ENCODE data around the gene ZBP1.

The ZBP1 gene

DNA sequence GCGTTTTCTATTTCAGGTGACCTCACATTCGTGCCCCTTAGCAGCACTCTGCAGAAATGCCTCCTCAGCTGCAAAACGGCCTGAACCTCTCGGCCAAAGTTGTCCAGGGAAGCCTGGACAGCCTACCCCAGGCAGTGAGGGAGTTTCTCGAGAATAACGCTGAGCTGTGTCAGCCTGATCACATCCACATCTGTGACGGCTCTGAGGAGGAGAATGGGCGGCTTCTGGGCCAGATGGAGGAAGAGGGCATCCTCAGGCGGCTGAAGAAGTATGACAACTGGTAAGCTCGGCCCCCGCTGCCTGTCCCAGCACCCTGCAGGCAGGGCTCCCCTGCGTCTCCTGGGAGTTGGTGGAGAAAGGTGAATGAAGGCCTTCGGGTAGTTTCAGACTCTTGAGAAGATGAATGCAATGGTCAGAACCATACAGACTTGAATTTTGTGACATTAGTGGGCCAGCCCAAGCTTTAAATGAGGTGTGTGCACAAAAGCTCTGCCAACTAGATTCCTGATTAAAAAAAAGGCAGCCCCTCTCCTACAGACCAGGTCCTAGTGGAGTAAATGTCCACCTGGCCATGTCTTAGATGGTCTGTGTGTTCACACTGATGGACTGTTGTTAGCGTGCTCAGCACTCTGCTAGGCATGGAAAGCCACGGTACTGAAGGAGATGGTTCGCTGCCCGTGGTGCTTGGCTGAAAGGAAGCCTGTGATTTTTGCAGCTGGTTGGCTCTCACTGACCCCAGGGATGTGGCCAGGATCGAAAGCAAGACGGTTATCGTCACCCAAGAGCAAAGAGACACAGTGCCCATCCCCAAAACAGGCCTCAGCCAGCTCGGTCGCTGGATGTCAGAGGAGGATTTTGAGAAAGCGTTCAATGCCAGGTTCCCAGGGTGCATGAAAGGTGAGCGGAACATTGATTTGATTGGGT is 58.6 kb downstream of the ZBP1 start:
- TF ChIP-seq CTCF (IDR thresholded peaks at IDR 0.05; ENCODE audit: low read depth, low read length) (no peak), EZH2phosphoT487 (IDR thresholded peaks at IDR 0.05; ENCODE audit: low read depth) (no peak)
- Histone ChIP-seq H3K4me3 (ENCODE audit: low read length) (no peak overlapping the region), H3K4me2 (ENCODE audit: low read length) (no peak overlapping the region), H2AFZ (ENCODE audit: low read depth, low read length) (no peak overlapping the region), H3K27me3 (ENCODE audit: low read depth, low read length) (peaks cover 86% of the 10 kb centered on the region), H3K9ac (ENCODE audit: low read length) (no peak overlapping the region), H3K79me2 (ENCODE audit: low read length) (no peaks in the 10 kb centered on the region), H3K27ac (ENCODE audit: low read length) (no peak overlapping the region), H3K36me3 (replicated peaks; ENCODE audit: low read depth, low read length) (no peaks in the 10 kb centered on the region), H3K9me3 (ENCODE audit: insufficient read depth, low read length) (no peaks in the 10 kb centered on the region), H4K20me1 (ENCODE audit: insufficient read depth, low read length) (no peaks in the 10 kb centered on the region), H3K4me1 (ENCODE audit: low read length) (no peaks in the 10 kb centered on the region)

DNA sequence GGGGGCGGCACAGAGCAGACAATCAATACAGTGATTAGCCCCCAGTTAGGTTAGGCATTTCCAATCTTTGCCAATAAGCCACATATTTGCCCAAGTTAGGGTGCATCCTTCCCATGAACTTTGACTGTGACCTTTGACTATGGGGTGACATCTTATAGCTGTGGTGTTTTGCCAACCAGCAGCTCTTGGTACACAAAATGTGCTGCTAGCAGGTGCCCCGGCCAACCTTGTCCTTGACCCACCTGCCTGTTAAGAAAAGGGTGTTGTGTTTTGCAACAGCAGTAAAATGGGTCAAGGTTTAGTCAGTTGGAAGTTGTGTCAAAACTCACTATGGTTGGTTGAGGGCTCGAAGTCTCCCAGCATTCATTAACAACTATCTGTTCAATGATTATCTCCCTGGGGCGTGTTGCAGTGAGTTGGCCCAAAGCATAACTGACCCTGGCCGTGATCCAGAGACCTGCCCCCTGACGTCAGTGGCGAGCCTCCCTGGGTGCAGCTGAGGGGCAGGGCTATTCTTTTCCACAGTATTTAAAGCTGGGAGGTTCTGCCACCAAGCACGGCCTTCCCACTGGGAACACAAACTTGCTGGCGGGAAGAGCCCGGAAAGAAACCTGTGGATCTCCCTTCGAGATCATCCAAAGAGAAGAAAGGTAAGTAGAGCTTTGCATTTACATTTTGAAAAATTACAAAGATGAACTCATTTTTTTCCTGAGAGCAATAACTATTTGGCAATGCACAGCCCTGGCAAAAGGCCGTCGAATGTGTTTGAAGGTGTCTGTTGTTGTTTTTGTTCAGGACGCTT is 59.5 kb downstream of the ZBP1 start, which contains the start of gene PCK1:
TSS of gene PCK1 (plus strand) at position 557 of the 802 bp plus-strand sequence. CDS start 302 bp downstream, outside the sequence.
- H3K79me2 ChIP-seq (ENCODE audit: low read length), result no peaks in the 10 kb centered on the region
- peaks cover 85% of the 10 kb centered on the region for H3K27me3 ChIP-seq (ENCODE audit: low read depth, low read length)
- no peak within 1 kb of the TSS for H3K4me3 ChIP-seq (ENCODE audit: low read length)
- H2AFZ ChIP-seq (ENCODE audit: low read depth, low read length), result no peak within 1 kb of the TSS
- TF ChIP-seq EZH2phosphoT487 (IDR thresholded peaks at IDR 0.05; ENCODE audit: low read depth), result no peak
- TF ChIP-seq CTCF (IDR thresholded peaks at IDR 0.05; ENCODE audit: low read depth, low read length), result no peak
- H3K4me2 ChIP-seq (ENCODE audit: low read length), result no peak within 1 kb of the TSS
- no peak within 1 kb of the TSS for H3K27ac ChIP-seq (ENCODE audit: low read length)
- H3K9me3 ChIP-seq (ENCODE audit: insufficient read depth, low read length), result no peaks in the 10 kb centered on the region
- H4K20me1 ChIP-seq (ENCODE audit: insufficient read depth, low read length), result no peaks in the 10 kb centered on the region
- H3K36me3 ChIP-seq (replicated peaks; ENCODE audit: low read depth, low read length), result no peaks in the 10 kb centered on the region
- H3K9ac ChIP-seq (ENCODE audit: low read length), result no peak within 1 kb of the TSS
- no peaks in the 10 kb centered on the region for H3K4me1 ChIP-seq (ENCODE audit: low read length)

DNA sequence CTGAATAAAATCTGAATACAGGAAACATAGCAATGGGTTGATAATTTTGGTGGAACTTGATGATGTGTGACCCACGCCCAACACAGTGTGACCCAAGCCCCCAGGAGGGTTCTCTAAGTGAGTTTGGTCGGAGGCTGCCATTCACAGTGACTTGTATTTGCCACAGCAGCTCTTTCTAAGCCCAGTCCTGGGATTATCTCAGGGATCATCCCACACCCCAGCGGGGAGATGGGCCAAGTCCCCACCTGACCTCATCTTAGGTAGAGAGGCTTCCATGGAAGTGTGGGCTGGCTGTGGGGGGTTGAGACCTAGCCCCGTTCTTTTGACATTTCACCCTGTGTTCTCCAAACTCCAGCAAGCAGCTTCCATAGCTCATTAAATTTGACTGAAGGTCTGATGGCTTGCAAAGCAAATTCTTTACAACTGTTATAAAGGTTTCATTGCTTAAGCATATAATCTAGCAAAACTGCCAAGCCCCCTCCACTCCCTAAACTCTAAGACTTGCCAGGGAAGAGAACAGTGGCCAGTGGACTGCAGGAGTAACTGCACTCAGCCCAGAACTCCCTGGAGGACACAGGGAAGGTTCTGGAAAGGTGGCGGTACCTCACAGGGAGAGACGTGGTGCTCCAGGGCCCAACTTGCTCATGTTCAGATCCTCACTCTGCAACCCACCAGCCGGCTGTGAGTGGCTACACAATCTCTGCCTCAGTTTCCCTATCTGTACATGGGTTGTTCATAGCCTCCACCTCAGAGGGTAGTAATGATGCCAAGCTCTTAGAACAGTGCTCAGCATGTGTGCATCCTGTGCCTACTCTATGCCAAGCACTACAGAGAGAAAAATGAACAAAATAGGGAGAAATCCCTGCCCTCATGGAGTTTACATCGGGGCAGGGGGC is 60.3 kb downstream of the ZBP1 start:
- Histone ChIP-seq H3K9ac (ENCODE audit: low read length) (no peak overlapping the region), H3K4me1 (ENCODE audit: low read length) (no peaks in the 10 kb centered on the region), H3K4me3 (ENCODE audit: low read length) (no peak overlapping the region), H3K27me3 (ENCODE audit: low read depth, low read length) (peaks cover 85% of the 10 kb centered on the region), H2AFZ (ENCODE audit: low read depth, low read length) (no peak overlapping the region), H3K36me3 (replicated peaks; ENCODE audit: low read depth, low read length) (no peaks in the 10 kb centered on the region), H3K9me3 (ENCODE audit: insufficient read depth, low read length) (no peaks in the 10 kb centered on the region), H4K20me1 (ENCODE audit: insufficient read depth, low read length) (no peaks in the 10 kb centered on the region), H3K27ac (ENCODE audit: low read length) (no peak overlapping the region), H3K79me2 (ENCODE audit: low read length) (no peaks in the 10 kb centered on the region), H3K4me2 (ENCODE audit: low read length) (no peak overlapping the region)
- no peak for TF ChIP-seq CTCF (IDR thresholded peaks at IDR 0.05; ENCODE audit: low read depth, low read length)
- no peak for TF ChIP-seq EZH2phosphoT487 (IDR thresholded peaks at IDR 0.05; ENCODE audit: low read depth)
